HEK293 (cell line): ENCODE results near the gene CHRM2.

ENCODE experiments used
- CTCF ChIA-PET: fragments of 350-600 bp; formaldehyde crosslinking; extraction: SDS; loops from one replicate; lab custom pipeline; 2021; ENCODE audit warnings: antibody characterized with exemption; lab: Yijun Ruan, JAX
- POLR2A ChIA-PET: fragments of 300-600 bp; formaldehyde crosslinking; extraction: SDS; loops from one replicate; lab custom pipeline; 2020; ENCODE audit warnings: antibody characterized with exemption, inconsistent platforms; lab: Yijun Ruan, JAX
- H3K27ac ChIP-seq: fragments of 200-500 bp; sonication (Bioruptor generic); 2 replicates; pipeline ENCODE4 v1.5.1; 2014; ENCODE audit warnings: low read depth, low read length, control low read depth, inconsistent platforms; ENCODE audit errors: extremely low read depth
- H3K36me3 ChIP-seq, 2 experiments: fragments of 200-500 bp in 1 of 2; sonication (Bioruptor generic) in 1 of 2; 1 replicate in 1 of 2; 2 replicates in 1 of 2; pipeline ENCODE4 v1.5.1; 2014 to 2017; ENCODE audit warnings: inconsistent platforms in 2 of 2, low read length in 2 of 2; ENCODE audit not compliant: control insufficient read depth in 2 of 2, insufficient read depth in 1 of 2
- H3K4me1 ChIP-seq: fragments of 200-500 bp; sonication (Bioruptor generic); 2 replicates; pipeline ENCODE4 v1.5.1; 2014; ENCODE audit warnings: mild to moderate bottlenecking, low read length, inconsistent platforms; ENCODE audit not compliant: control insufficient read depth, insufficient read depth
- H3K4me3 ChIP-seq: 2 replicates; pipeline ENCODE4 v1.5.1; 2011; ENCODE audit warnings: low read depth, mild to moderate bottlenecking, control low read depth, low read length, moderate library complexity
- H3K9me3 ChIP-seq: fragments of 200-500 bp; sonication (Bioruptor generic); 2 replicates; pipeline ENCODE4 v1.5.1; 2014; ENCODE audit warnings: low read depth, low read length, inconsistent platforms; ENCODE audit not compliant: control insufficient read depth, insufficient read depth
- FEZF1 ChIP-seq: fragments of 450-650 bp; formaldehyde crosslinking; IDR thresholded peaks from 2 replicates; pipeline ENCODE4 v1.5.1; 2016; ENCODE audit warnings: missing biosample characterization, missing genetic modification characterization
- INSM2 ChIP-seq: fragments of 450-650 bp; formaldehyde crosslinking; IDR thresholded peaks from 2 replicates; pipeline ENCODE4 v1.5.1; 2016; ENCODE audit warnings: missing biosample characterization, missing genetic modification characterization
- KLF1 ChIP-seq: fragments of 450-650 bp; formaldehyde crosslinking; IDR thresholded peaks from 2 replicates; pipeline ENCODE4 v1.5.1; 2016; ENCODE audit warnings: missing biosample characterization, missing genetic modification characterization
- KLF10 ChIP-seq: fragments of 450-650 bp; IDR thresholded peaks from 2 replicates; pipeline ENCODE4 v1.5.1; 2018; ENCODE audit warnings: missing biosample characterization, mild to moderate bottlenecking, missing genetic modification characterization
- SP7 ChIP-seq: fragments of 450-650 bp; formaldehyde crosslinking; IDR thresholded peaks from 2 replicates; pipeline ENCODE4 v1.5.1; 2016; ENCODE audit warnings: missing biosample characterization, missing genetic modification characterization
- WT1 ChIP-seq: fragments of 450-650 bp; formaldehyde crosslinking; IDR thresholded peaks from 2 replicates; pipeline ENCODE4 v1.5.1; 2016; ENCODE audit warnings: missing biosample characterization, missing genetic modification characterization
- ZBTB6 ChIP-seq: fragments of 450-650 bp; formaldehyde crosslinking; IDR thresholded peaks from 2 replicates; pipeline ENCODE4 v1.5.1; 2017; ENCODE audit warnings: missing biosample characterization, missing genetic modification characterization
- ZFP41 ChIP-seq: fragments of 450-650 bp; formaldehyde crosslinking; IDR thresholded peaks from 2 replicates; pipeline ENCODE4 v1.5.1; 2016; ENCODE audit warnings: missing biosample characterization, missing genetic modification characterization, borderline replicate concordance
- ZIC2 ChIP-seq: fragments of 450-650 bp; formaldehyde crosslinking; IDR thresholded peaks from 2 replicates; pipeline ENCODE4 v1.5.1; 2016; ENCODE audit warnings: missing biosample characterization, missing genetic modification characterization
- ZNF121 ChIP-seq: fragments of 450-650 bp; formaldehyde crosslinking; IDR thresholded peaks from 2 replicates; pipeline ENCODE4 v1.5.1; 2016; ENCODE audit warnings: missing biosample characterization, missing genetic modification characterization
- ZNF140 ChIP-seq: fragments of 450-650 bp; formaldehyde crosslinking; IDR thresholded peaks from 2 replicates; pipeline ENCODE4 v1.5.1; 2016; ENCODE audit warnings: missing biosample characterization, missing genetic modification characterization
- ZNF211 ChIP-seq: fragments of 450-650 bp; formaldehyde crosslinking; IDR thresholded peaks from 2 replicates; pipeline ENCODE4 v1.5.1; 2016; ENCODE audit warnings: low read depth, missing biosample characterization, missing genetic modification characterization
- ZNF223 ChIP-seq: fragments of 450-650 bp; formaldehyde crosslinking; IDR thresholded peaks from 2 replicates; pipeline ENCODE4 v1.5.1; 2016; ENCODE audit warnings: missing biosample characterization, missing genetic modification characterization
- ZNF23 ChIP-seq: fragments of 450-650 bp; formaldehyde crosslinking; IDR thresholded peaks from 2 replicates; pipeline ENCODE4 v1.5.1; 2016; ENCODE audit warnings: missing biosample characterization, missing genetic modification characterization, borderline replicate concordance
- ZNF404 ChIP-seq: fragments of 450-650 bp; formaldehyde crosslinking; IDR thresholded peaks from 2 replicates; pipeline ENCODE4 v1.5.1; 2017; ENCODE audit warnings: missing biosample characterization, missing genetic modification characterization
- ZNF548 ChIP-seq: fragments of 450-650 bp; formaldehyde crosslinking; IDR thresholded peaks from 2 replicates; pipeline ENCODE4 v1.5.1; 2016; ENCODE audit warnings: missing biosample characterization, missing genetic modification characterization
- ZNF549 ChIP-seq: fragments of 450-650 bp; IDR thresholded peaks from 2 replicates; pipeline ENCODE4 v1.5.1; 2018; ENCODE audit warnings: missing biosample characterization, missing genetic modification characterization, mild to moderate bottlenecking, inconsistent platforms, moderate library complexity
- ZNF571 ChIP-seq: fragments of 450-650 bp; formaldehyde crosslinking; IDR thresholded peaks from 2 replicates; pipeline ENCODE4 v1.5.0; 2017; ENCODE audit warnings: missing biosample characterization, missing genetic modification characterization
- ZNF596 ChIP-seq: fragments of 450-650 bp; IDR thresholded peaks from 2 replicates; pipeline ENCODE4 v1.5.0; 2018; ENCODE audit warnings: missing biosample characterization, mild to moderate bottlenecking, missing genetic modification characterization, moderate library complexity
- ZNF660 ChIP-seq: fragments of 450-650 bp; IDR thresholded peaks from 2 replicates; pipeline ENCODE4 v1.5.1; 2018; ENCODE audit warnings: missing biosample characterization, mild to moderate bottlenecking, missing genetic modification characterization
- ZNF791 ChIP-seq: fragments of 450-650 bp; formaldehyde crosslinking; IDR thresholded peaks from 2 replicates; pipeline ENCODE4 v1.5.1; 2016; ENCODE audit warnings: missing biosample characterization, missing genetic modification characterization
- ZSCAN16 ChIP-seq: fragments of 450-650 bp; formaldehyde crosslinking; IDR thresholded peaks from 2 replicates; pipeline ENCODE4 v1.5.1; 2016; ENCODE audit warnings: missing biosample characterization, missing genetic modification characterization
- ZSCAN23 ChIP-seq: fragments of 450-650 bp; formaldehyde crosslinking; IDR thresholded peaks from 2 replicates; pipeline ENCODE4 v1.5.1; 2016; ENCODE audit warnings: missing biosample characterization, missing genetic modification characterization
- ZXDB ChIP-seq: fragments of 450-650 bp; formaldehyde crosslinking; IDR thresholded peaks from 2 replicates; pipeline ENCODE4 v1.5.1; 2016; ENCODE audit warnings: missing biosample characterization, missing genetic modification characterization
- TF ChIP-seq, protein P1 (sequence below): fragments of 450-650 bp; formaldehyde crosslinking; IDR thresholded peaks from 2 replicates; pipeline ENCODE4 v1.5.1; 2016; ENCODE audit warnings: missing biosample characterization, missing genetic modification characterization
- TF ChIP-seq, protein P2 (sequence below): fragments of 450-650 bp; formaldehyde crosslinking; IDR thresholded peaks from 2 replicates; pipeline ENCODE4 v1.5.1; 2016; ENCODE audit warnings: missing biosample characterization, missing genetic modification characterization
- TF ChIP-seq, protein P3 (sequence below): fragments of 450-650 bp; formaldehyde crosslinking; IDR thresholded peaks from 2 replicates; pipeline ENCODE4 v1.5.1; 2016; ENCODE audit warnings: missing biosample characterization, missing genetic modification characterization

The CHRM2 gene

GRCh38 chr7:136900005-136900404, 31.6 kb downstream of the CHRM2 start (continued):
- no peak for TF ChIP-seq INSM2
- no peak for TF ChIP-seq ZNF791 (tag by site-specific recombination)
- no peak for TF ChIP-seq ZIC2 (tag by site-specific recombination)
- TF ChIP-seq, protein P1, sequence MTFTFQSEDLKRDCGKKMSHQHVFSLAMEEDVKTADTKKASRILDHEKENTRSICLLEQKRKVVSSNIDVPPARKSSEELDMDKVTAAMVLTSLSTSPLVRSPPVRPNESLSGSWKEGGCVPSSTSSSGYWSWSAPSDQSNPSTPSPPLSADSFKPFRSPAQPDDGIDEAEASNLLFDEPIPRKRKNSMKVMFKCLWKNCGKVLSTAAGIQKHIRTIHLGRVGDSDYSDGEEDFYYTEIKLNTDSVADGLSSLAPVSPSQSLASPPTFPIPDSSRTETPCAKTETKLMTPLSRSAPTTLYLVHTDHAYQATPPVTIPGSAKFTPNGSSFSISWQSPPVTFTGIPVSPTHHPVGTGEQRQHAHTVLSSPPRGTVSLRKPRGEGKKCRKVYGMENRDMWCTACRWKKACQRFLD (tag by site-specific recombination) = no peak
- no peak for TF ChIP-seq ZNF549 (tag by site-specific recombination)
- TF ChIP-seq, protein P2, sequence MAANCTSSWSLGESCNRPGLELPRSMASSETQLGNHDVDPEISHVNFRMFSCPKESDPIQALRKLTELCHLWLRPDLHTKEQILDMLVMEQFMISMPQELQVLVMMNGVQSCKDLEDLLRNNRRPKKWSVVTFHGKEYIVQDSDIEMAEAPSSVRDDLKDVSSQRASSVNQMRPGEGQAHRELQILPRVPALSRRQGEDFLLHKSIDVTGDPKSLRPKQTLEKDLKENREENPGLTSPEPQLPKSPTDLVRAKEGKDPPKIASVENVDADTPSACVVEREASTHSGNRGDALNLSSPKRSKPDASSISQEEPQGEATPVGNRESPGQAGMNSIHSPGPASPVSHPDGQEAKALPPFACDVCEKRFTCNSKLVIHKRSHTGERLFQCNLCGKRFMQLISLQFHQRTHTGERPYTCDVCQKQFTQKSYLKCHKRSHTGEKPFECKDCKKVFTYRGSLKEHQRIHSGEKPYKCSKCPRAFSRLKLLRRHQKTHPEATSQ (tag by site-specific recombination) = no peak

DNA sequence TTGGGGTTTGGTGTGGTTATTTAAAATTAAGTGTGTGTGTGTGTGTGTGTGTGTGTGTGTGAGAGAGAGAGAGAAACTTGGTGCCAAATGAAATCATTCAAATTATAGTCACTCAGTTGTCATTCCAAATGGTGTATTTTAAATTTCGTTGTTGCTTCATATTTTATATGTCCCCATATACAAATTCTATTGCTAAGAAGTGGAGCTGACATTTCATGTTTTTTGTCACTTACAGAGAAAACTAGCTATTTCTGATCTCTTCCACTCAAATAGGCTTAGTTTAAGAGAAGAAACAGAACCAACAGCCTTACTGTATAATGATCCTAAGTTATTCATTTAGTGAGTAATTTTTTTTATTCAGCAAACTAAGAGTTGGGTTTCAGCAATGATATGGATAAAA, 42.3 kb downstream of the CHRM2 start:
- H3K36me3 ChIP-seq = no peaks in the 10 kb centered on the region
- TF ChIP-seq ZXDB (tag by site-specific recombination) (no peak), ZNF140 (tag by site-specific recombination) (no peak), ZNF404 (tag by site-specific recombination) (no peak), ZNF23 (tag by site-specific recombination) (no peak), ZSCAN23 (no peak), ZFP41 (tag by site-specific recombination) (no peak), ZNF121 (tag by site-specific recombination) (no peak), ZSCAN16 (tag by site-specific recombination) (no peak)
- TF ChIP-seq, all 188 proteins: peak for 0
- Histone ChIP-seq H3K27ac (no peak overlapping the region), H3K9me3 (no peaks in the 10 kb centered on the region), H3K4me3 (no peak overlapping the region), H3K4me1 (no peaks in the 10 kb centered on the region)
- ChIA-PET CTCF (no interaction called here), POLR2A (no interaction called here)

DNA sequence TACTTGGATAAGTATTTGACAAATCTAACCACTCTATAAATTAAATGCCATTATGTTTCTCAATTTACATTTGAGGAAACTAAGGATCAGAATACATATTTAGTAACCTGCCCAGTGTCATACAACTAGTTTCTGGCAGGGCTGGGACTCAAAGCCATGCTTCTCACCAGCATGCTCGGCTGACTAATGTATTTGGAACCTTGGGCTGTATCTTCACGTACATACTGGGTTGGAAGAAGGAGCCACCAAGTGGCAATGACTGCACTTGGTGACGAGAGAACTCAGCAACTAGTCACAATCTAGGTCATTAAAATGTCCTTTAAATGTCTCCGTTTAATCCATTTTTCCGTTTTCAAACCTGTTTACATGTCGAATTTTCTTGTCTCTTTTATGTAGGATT, 42.9 kb downstream of the CHRM2 start:
- TF ChIP-seq ZNF660 (tag by site-specific recombination) = no peak
- TF ChIP-seq ZNF211 (tag by site-specific recombination) = no peak
- TF ChIP-seq ZBTB6 = no peak
- no peak for TF ChIP-seq ZNF571
- TF ChIP-seq ZNF596 (tag by site-specific recombination) = no peak
- no peak for TF ChIP-seq WT1 (tag by site-specific recombination)
- TF ChIP-seq ZNF223 (tag by site-specific recombination) = no peak
- TF ChIP-seq SP7 (tag by site-specific recombination) = no peak
- TF ChIP-seq ZNF548 (tag by site-specific recombination) = no peak
- TF ChIP-seq KLF10 (tag by site-specific recombination) = no peak
- TF ChIP-seq, protein P3, sequence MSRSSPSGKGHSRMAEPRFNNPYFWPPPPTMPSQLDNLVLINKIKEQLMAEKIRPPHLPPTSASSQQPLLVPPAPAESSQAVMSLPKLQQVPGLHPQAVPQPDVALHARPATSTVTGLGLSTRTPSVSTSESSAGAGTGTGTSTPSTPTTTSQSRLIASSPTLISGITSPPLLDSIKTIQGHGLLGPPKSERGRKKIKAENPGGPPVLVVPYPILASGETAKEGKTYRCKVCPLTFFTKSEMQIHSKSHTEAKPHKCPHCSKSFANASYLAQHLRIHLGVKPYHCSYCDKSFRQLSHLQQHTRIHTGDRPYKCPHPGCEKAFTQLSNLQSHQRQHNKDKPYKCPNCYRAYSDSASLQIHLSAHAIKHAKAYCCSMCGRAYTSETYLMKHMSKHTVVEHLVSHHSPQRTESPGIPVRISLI (tag by site-specific recombination) = no peak
- no peak for TF ChIP-seq KLF1
- no peak for TF ChIP-seq FEZF1 (tag by site-specific recombination)
- POLR2A ChIA-PET = no interaction called here
- no peaks in the 10 kb centered on the region for H3K36me3 ChIP-seq
- H3K4me3 ChIP-seq = no peak overlapping the region
- no peaks in the 10 kb centered on the region for H3K4me1 ChIP-seq
- CTCF ChIA-PET = no interaction called here
- no peaks in the 10 kb centered on the region for H3K9me3 ChIP-seq
- H3K27ac ChIP-seq = no peak overlapping the region
